Measurements from ENCODE around the gene HSPG2.
"Not testable (repeated sequence)": the region's sequence is repeated elsewhere in the genome, so short reads cannot be mapped to it uniquely, and the experiment has no call there.

The HSPG2 gene

DNA sequence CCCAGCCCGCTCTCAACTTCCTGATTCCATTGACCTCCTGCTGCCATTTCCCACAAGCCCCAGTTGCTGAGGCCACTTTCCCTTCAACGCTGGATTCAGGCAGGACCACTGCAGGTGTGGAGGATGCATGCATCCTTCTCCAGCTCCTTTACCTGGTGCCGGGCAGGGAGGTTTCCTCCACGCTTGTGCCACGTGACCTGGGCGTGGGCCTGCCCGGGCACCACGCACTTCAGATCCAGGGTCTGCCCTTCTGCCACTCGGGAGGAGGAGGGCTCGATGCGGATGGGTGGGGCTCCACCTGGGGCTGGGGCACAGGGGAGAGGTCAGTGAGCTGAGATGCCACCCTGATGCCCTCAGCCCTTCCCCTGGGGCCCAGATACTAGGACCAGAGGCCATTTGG lies 93.1 kb downstream of the HSPG2 start:
- DNase-seq, result no peak

DNA sequence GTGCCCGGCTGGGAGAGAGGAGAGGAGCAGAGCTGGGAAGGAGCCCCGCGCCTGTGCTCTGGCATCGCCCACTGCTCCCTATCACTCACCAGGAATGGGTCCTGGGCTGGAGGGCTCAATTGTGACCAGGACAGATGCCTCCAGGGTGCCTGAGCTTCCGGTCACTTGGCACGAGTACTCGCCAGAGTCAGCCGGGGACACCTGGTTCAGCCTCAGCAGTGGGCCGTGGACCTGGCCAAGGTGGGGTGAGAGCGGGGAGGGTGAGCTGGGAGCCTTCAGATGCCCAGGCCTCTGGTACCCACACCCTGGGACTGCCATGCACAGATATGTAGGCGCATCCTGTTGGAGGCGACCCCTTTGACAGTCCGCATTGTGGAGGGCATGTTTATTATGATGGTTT lies 93.9 kb downstream of the HSPG2 start:
- no peak for DNase-seq

DNA sequence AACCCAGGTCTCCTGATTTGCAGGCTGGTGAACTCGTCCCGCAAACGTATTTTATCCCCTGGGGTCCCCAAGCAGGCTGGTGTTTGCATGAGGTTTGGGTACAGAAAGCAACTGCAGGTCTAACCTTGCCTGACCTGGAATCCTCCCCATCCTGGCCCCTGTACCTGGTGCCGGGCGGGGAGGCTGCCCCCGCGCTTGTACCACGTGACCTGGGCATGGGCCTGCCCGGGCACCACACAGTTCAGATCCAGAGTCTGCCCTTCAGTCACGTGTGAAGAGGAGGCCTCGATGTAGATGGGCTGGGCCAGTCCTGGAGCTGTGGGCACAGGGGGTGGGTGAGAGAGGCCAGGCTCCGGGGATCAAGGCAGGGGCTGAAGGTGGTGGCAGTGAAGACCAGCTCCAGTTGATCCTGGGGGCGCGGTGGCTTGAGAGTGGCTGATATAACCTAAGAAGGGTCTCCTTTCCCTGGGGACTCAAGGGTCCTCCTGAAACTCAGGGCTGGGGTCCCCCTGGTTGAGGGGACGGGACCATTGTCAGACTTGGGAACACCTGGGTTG lies 94.4 kb downstream of the HSPG2 start:
- DNase-seq, result no peak

DNA sequence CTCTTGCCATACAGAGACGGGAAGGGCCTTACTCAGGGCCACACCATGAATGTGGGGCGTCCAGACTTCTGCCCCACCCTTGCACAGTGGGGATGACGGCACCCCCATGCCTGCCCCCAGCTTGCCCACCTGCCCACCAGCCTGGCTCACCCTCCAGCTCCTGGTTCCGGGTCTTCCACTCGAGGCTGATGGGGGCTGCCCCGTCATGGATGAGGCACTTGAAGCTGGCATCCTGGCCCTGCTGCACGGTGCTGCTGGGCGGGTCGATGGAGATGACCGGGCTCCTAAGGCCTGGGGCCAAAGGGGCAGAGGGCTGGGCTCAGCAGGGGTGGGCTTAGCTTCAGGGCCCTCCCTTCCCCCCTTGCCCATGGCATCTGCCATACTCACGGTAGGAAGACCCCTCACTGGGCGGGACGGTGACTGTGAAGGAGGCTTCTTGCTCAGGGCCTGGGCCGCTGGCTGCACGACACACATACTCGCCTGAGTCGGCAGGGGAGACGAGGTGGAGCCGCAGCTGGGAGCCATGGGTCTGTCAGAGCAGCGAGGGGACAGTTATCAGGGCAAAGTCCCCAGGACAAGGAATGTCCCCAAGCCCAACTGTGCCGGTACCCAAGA lies 95.2 kb downstream of the HSPG2 start:
- DNase-seq, result no peak

DNA sequence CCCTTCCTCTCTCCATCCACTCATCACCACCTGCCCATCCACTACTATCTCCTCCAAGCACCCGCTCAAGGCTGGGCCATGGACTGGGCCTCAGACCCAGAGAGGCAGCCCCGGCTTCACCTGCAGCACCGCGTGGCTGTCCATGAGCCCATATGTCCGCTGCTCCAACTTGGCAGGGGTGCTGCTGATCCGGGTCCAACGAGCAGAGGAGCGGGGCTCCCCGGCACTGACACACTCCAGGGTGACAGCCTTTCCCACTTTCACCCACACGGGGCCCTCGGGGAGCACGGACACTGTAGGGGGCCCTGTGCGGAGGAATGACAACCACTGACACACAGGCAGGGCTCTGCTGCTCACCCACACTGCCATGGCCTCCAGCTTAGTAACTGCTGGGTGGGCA lies 96.1 kb downstream of the HSPG2 start:
- no peak for DNase-seq

DNA sequence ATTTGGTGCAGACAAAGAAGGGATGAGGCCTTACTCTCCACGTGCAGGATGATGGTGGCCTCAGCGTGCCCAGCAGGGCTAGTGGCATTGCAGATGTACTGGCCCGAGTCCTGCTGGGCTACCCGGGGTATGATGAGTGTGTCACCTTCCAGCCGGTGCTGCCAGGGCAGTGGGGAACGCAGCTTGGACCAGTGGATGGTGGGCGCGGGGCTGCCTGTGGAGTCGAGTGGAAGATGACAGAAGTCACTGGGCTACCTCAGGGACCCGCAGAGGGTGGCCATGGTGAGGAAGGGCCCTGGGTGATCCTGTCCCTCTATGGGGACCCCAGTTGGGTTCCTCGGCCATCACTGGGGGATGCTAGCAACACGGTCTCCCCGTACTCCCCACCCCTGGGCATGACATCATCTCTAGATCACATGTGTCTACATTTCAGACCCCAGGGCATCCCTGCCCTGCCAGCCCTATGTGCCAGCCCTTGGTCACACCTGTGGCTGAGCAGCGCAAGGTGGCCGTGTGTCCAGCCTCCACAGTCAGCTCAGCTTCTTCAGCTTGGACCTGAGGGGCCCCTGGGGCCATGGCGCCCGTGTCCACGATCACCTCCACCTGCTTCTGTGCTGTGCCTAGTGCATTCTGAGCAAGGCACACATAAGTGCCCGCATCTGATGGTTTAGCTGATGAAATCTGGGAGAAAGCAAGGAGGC lies 97.6 kb downstream of the HSPG2 start:
- no peak for DNase-seq

DNA sequence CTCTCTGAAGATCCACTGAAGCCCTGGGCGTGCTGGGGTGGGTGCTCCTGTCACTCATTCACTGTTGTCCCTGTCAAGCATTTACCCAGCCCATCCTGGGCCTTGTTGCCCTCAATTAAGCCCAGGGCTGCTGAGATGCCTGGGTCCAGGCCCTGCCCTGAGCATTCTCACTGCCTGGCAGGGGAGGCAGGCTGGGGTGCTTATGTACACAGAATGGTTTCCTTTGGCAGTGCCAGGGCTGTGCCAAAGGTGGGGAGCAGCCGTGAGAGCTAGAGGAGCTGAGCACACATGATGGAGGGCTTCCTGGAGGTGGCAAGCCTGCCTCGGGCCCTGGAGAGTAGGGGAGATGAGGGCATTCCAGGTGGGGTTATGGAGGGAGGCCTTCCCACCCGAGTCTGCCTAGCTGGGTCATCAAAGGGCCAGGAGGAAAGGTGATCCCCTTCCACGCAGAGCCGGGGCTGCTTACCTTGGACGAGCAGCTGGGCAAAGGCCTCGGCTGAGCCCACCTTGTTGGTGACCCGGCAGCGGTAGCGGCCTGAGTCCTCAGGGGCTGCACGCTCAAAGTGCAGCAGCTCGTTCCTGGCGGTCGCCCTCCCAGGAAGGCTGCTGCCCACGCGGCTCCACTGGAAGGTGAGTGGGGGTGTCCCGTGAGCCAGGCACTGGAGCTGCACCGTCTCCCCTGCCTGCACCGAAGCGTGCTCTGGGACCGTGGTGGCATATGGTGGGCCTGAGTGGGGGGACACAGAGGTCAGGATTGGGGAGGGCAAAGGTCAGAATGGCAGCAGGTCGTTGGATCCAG lies 98.6 kb downstream of the HSPG2 start:
- no peak for DNase-seq

DNA sequence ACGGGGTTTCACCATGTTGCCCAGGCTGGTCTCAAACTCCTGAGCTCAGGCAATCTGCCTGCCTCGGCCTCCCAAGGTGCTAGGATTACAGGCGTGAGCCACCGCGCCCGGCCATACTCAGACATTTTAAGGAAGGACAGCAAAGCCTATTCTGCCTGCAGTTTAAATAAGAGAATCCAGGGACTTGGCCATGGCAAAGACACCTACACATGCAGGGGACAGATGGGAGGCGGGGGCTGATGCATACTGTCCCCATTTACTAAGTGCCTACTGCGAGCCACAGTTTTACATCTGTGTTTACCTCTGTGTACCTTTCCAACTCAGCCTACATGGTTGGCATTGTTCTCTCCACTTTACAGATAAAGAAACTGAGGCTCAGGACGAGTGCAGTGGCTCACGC lies 99.6 kb downstream of the HSPG2 start:
- DNase-seq, result no peak

DNA sequence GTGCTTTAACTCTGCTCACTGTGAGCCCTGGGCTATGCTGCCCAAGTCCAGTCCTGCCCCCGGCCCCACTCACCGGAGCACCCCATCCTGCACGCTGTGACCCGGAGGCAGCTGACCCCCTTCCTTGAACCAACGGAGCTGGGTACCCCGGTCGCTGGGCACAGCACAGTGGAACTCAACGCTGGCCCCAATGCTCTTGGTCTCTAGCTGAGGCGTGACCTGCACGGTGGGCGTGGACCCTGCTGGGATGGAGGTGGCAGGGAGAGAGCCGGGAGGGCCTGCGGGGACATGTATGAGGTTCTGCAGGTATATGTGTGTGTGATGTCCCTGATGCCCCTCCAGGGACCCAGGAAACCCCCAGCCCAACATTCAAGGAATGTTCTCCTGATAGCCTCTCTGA lies 100.4 kb downstream of the HSPG2 start:
- no peak for DNase-seq

DNA sequence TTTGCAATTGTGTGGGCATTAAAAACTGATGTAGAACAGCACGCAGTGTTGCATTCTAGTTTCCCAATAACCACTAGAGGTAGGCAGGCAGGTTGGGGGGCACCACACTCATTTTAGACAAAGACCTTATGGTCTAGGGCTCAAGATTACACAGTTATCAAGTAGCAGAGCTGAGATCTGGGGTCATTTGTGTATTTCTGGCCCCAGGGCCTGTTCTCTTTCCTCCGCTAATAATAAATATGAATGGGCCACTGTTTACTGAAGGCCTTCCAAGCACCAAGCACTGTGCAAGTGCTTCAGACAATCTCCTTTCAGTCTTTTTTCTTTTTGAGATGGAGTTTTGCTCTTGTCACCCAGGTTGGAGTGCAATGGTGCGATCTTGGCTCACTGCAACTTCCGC lies 101.1 kb downstream of the HSPG2 start:
- no peak for DNase-seq

DNA sequence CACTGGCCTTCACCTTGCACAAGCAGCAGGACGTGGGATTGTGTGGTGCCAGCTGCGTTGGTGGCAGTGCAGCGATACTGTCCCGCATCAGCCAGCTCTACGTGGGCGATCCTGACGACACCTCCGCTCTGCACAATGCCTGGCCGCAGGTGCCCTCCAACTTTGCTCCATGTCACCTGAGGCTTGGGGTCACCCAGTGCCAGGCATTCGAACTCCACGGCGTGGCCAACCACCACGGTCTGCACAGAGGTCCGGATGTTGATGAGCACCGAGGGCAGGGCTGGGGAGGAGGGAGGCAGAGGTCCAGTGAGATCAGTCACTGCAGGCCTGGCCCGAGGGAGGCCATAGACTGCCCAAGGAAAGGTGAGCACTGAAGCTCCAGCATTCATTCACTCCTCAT lies 102.4 kb downstream of the HSPG2 start:
- DNase-seq, result no peak

DNA sequence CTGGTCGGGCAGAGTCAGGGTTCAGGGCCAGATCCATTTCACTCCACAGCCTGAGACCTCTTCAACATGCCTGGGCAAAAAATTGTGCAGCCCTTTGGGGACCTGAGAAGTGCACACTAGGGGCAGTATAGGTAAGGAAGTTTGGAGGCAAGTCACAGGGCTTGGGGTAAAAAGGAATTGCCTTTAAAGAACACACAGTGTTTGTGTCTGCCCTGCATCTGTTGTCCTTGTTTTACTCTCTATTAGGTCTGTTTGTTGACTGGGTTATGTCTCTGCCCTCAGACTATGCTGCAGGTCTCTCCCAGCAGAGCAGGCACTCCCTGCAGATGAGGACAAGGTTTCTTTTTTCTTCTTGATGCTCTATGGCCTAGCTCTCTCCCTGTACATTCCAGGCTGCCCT lies 103.0 kb downstream of the HSPG2 start:
- DNase-seq, result no peak

DNA sequence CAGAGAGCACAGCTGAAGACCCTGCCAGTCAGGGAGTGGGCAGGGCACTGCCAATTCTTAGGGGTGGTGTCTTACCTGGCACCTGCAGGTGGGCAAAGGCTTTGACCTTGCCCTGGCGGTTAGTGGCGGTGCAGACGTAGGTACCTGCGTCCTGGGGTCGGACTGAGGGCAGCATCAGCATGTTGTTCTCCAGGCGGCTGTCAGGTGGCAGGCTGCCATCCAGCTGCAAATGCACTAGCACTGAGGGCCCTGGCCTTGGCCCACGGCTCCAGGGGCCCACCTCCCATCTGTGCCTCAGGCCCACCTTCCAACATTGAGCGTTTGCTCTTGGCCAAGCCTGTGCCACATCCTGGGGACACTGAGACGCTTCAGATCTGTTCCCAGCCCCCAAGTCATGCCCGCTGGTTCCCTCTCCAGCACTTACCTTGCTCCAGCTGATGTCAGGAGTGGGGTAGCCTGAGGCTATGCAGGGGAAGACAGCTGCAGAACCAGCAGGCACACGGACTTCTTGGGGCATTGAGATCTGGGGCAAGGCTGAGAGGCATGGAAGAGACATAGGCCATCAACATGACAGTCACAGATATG lies 103.6 kb downstream of the HSPG2 start:
- DNase-seq, result no peak

DNA sequence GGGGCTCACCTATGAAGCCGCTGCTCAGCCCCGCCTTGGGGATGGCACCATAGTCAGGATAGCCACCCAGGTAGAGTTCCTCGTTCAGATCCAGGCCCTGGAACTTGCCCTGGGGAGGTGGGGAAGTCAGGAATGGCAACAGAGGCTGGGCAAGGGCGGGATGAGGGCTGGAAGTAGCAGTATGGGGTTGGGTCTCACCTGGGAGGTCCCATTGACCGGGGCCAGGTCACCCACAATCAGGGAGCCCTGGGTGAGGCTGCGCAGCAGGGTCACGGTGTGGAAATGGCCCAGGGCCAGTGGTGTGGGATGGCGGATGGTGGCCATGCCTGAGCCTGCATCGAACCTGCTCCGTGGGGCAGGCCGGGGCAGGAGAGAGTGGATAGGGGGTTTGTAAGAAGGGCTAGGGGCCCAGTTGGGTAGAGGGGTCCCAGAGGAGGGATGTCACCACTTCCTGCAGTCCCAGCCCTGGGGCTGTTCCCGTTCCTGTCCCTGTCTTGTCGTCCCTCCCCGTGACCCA lies 105.6 kb downstream of the HSPG2 start:
- DNase-seq, result no peak

DNA sequence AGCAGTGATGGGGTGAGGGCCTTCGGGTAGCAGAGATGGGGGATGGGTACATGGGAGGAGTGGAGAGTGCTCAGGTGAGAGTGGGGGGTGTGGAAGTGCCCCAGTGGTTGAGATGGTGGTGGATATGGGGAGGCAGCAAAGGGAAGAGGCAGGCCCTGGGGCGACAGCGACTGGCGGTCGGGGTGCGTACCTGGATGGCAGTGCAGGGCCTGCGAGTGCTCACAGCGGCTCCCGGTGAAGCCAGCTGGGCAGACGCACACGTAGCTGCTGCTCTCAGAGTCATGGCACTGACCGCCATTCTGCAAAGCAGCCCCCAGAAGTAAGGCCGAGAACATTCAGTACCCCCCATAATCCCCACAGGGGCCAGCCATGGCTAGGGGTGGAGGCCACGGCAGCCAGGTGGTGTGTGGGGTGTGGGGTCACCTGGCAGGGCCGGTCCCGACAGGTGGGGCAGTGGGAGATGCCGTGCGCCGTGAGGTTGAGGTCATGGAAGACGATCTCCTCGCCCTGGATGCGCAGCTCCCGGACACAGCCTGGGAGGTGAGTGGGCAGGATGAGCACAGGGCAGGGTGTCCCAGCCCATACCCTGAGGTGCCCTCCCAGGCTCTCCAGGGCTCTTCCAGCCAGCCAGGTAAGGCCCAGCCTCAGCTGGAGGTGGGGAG lies 106.2 kb downstream of the HSPG2 start:
- DNase-seq, result no peak

DNA sequence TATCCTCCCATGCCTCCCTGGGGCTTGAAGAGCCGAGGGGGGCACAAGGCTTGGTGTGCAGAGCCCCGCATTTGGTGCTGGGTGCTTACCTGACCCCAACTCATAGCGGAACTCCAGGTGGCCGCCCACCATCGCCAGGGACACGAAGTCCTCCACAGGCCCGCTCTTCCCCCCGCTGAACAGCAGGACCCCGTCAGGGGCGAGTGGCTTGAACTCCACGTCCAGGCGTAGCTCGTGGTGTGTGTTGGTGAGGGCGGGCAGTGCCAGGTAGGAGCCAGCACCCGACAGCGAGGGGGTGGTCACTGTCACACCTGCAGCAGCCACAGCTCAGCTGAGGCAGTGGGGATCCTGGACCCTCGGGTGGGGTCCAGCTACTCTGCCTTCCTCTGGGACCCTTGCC lies 107.8 kb downstream of the HSPG2 start:
- no peak for DNase-seq

DNA sequence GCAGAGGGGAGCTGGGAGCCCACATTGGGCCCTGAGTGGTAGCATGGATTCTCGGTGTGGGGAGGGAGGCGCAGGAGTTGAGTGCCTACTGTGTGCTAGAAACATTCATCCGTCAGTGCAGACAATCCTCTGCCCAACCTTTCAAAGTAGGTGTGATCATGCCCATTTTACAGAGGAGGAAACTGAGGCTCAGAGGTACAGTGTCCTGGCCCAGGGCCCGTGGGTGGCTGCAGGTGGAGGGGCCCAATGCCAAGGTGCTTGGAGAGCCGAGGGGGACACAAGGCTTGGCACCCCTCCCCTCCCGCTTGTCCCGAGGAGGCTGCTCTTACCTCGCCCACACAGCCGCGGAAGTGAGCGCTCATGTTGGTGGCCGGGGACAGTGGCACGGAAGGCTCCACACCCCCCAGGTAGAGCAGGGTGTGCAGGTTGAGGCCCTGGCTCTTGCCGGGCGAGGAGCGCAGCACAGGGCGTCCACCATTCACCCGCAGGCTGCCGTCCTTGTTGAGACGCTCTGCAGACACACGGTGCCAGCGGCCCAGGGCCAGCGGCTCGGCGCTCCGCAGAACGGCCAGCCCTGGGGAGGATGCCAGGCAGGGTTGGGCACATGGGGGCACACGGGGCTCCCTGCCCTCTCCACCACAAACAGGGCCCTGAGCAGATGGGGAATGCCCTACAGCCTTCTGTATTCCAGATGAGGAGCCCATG lies 108.5 kb downstream of the HSPG2 start:
- DNase-seq, result no peak

DNA sequence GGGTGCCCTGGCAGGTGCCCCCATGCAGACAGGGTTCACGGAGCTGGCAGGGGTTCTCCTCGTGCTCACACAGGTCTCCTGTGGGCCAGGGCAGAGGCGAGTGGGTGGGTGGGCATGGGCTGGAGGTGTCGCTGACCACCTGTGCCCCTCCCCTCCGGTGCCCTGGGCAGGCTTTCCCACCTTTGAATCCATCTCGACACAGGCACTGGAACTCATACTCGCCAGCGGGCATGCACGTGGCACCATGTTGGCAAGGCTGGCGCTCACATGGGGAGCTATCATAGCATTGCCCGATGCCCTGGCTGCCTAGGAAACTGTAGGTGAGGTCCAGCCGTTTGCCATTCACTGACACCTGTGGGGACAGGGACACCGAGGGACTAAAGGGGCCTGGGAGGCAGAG lies 109.0 kb downstream of the HSPG2 start:
- no peak for DNase-seq

DNA sequence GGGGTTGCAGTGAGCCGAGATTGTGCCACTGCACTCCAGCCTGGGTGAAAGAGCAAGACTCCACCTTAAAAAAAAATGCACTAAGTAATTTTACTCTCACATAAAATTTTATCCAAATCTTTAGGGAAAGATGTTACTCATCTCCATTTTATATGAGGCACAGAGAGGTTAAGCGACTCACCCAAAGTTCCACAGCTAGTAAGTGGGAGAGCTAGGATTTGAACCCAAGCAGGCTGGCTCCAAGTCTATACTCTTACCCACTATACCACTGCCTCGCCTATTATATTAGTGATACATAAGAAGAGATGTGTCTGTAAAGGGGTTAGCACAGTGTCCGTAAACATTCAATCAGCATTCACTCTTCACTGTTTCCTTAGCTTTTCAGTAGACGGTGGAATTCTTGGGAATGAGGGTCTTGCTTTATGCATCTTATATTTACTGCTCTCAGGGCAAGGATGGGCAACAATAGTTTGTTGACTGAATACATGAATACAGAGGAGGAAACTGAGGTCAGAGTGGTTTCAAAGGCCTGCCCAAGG lies 109.9 kb downstream of the HSPG2 start:
- no peak for DNase-seq

DNA sequence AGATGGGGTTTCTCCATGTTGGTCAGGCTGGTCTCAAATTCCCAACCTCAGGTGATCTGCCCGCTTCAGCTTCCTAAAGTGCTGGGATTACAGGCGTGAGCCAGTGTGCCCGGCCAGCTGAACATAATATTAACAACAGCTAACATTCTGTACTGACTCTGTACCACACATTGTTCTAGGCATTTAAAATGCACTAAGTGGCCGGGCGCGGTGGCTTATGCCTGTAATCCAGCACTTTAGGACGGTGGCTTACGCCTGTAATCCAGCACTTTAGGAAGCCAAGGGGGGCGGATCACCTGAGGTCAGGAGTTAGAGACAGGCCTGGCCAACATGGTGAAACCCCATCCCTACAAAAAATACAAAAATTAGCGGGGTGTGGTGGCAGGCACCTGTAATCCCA lies 110.4 kb downstream of the HSPG2 start:
- DNase-seq, result not testable (repeated sequence)

DNA sequence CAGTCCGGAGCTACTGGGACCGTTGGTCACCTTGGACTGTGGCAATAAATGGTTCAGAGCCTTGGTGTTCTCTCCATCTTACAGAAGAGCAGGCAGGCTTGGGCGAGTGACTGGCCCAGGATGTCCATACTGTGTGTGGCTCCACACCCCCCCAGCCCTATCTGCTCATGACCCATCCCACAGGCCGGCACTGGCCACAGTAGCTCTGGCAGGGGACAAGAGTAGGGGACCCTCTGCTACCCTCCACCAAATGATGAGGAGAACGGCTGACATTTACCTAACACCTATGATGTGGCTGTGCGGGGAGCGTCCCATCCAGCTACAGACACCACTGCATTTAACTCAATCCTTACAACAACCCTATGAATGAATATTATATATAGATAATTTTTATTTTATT lies 111.7 kb downstream of the HSPG2 start:
- no peak for DNase-seq
